RWPE1 (cell line): ENCODE results near the gene PCNX2.
"Not testable (repeated sequence)": the region's sequence is repeated elsewhere in the genome, so short reads cannot be mapped to it uniquely, and the experiment has no call there.

Experiments used
- CTCF ChIA-PET: fragments of 350-600 bp; sonication (Branson Sonifier 250); formaldehyde crosslinking; extraction: SDS; loops from one replicate; lab custom pipeline; 2021; lab: Yijun Ruan, JAX
- POLR2A ChIA-PET: fragments of 400-600 bp; formaldehyde crosslinking; extraction: SDS; loops from one replicate; lab custom pipeline; 2020; ENCODE audit warnings: antibody characterized with exemption; ENCODE audit not compliant: low non-redundant PET; lab: Yijun Ruan, JAX
- DNase-seq: peaks from one replicate; pipeline ENCODE4 v3.0.0; 2012; ENCODE audit warnings: low spot score
- H3K27ac ChIP-seq: fragments of 450-650 bp; 2 replicates; pipeline ENCODE4 v1.5.1; 2017
- CTCF ChIP-seq: fragments of 450-650 bp; conservative IDR thresholded peaks from 2 replicates; pipeline ENCODE4 v1.5.1; 2017; ENCODE audit warnings: low read depth, mild to moderate bottlenecking

The PCNX2 gene

DNA sequence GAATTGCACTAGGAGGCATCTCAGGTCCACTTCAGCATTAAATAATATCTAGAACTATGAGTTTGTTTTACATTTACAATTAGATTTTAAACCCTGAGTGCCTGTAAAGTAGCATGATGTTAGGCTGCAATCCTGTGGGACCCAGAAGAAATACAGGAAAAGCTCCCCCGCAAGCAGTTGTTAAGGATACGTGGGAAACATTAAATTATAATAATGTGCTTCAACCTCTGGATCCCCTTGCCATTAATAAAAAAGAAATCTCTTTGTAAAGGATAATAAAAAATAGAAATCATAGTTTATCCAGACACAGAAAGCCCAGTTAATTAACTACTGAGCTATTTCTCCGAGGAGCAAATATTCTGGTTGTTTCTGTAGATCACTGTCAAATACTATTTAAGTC is 106.0 kb downstream of the PCNX2 start:
- no peak overlapping the region for H3K27ac ChIP-seq
- no peak for DNase-seq
- ChIA-PET CTCF (interaction anchor here (0.7 to 0.8 kb wide), 2 partner anchors 211 to 1705 kb away, joined by 3 read pairs; no protein-coding TSS in a partner anchor), POLR2A (no interaction called here)
- TF ChIP-seq CTCF, result no peak

- no peak for TF ChIP-seq CTCF
- DNase-seq, result no peak
- H3K27ac ChIP-seq, result no peak overlapping the region
- ChIA-PET POLR2A (no interaction called here), CTCF (no interaction called here)
Observed at GRCh38 chr1:233188061-233188460, 107.5 kb downstream of the PCNX2 start.

DNA sequence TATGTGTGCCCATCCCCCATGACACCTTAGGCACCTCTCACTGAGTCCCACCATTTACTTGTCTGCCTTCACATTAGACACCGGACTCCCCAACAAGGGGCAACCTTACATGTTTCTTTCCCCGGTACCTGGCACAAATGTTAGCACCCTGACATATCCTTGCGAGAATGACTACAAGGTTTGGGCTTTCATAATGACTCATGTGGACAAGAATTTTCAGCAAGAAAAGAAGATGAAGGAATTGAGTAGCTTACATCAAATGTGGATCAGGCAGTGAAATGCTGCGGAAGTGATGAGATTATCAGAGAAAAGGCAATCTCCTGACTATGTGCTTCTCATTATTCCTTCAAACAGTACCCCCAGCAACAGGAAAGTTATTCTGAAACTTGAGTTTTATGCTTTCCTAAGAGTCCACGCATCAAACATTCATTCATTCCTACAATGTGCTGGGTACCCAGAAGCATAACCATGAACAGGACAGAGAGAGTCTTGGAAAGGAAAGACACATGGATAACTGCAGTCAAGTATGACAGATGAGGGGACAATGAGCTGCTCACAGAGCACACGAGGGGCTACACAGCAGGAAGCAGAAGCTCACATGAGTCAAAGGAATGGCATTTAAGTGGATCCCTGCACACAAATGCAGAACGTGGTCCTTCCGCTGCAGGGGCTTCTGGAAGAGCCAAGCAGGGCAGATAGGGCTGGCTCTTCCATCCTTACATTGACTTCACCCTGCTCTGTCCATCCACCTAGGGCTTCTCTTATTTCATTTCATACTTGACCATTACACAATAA is 112.1 kb downstream of the PCNX2 start:
- no peak for TF ChIP-seq CTCF
- ChIA-PET POLR2A (no interaction called here), CTCF (no interaction called here)
- no peak overlapping the region for H3K27ac ChIP-seq
- DNase-seq, result no peak

GRCh38 chr1:233182587-233182986 is 112.9 kb downstream of the PCNX2 start:
- no peak for TF ChIP-seq CTCF
- CTCF ChIA-PET, result no interaction called here
- no peak overlapping the region for H3K27ac ChIP-seq
- DNase-seq, result no peak
- POLR2A ChIA-PET, result no interaction called here

- ChIA-PET CTCF (interaction anchor here (0.6 kb wide), 1 partner anchor 264 kb away, joined by 6 read pairs; no protein-coding TSS in a partner anchor), POLR2A (no interaction called here)
- no peak for TF ChIP-seq CTCF
- DNase-seq, result no peak
- H3K27ac ChIP-seq, result no peak overlapping the region
Observed at GRCh38 chr1:233180641-233181364, 114.7 kb downstream of the PCNX2 start.

- H3K27ac ChIP-seq, DNase-seq, CTCF ChIA-PET, POLR2A ChIA-PET: not testable (repeated sequence)
Observed at GRCh38 chr1:233179638-233180037, 115.9 kb downstream of the PCNX2 start.

DNA sequence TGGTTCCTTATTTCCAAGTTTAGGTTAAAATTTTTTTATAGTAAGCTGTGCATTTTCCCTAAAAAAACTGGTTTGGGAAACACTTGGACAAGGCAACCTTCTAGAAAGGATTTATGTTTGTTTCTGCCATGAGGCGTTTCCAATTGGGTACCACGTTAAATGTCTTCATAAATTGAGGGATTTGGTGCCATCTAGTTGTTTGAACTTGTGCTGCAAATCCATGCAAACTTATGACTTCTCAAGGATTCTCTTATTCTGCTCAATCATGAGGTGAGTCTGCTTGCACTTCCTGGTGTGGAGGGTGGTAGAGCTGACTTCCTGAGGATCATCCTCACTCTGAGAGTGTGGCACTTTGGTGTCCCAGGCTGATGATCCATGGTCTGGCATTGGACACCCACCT is 123.3 kb downstream of the PCNX2 start:
- no peak; the same call in 1 of the 2 replicates for TF ChIP-seq CTCF
- CTCF ChIA-PET, result no interaction called here
- POLR2A ChIA-PET, result no interaction called here
- DNase-seq, result no peak
- no peak overlapping the region for H3K27ac ChIP-seq
